Pericardium fibroblast (primary cell): ENCODE results near the gene COL19A1. TPM values are rescaled to one million over a fixed set of nuclear protein-coding genes. Genes with fewer than 3 reads are reported as not detected.

ENCODE experiments used
- total RNA-seq: library from RNA; depleted of rRNA; stranded (reverse); fragments of >200 nt; gene quantifications from 2 replicates; pipeline ENCODE4 v1.2.3, GENCODE V29; 2015

Gene COL19A1
- total RNA-seq, result under 0.01 TPM in 1 of 2 replicates, not detected in the other

GRCh38 chr6:69866351-69866769, at the start of gene COL19A1:
COL19A1 (plus strand) TSS chr6:69866556; CDS start chr6:69879568, 13,012 bp downstream.

Other genes with a start within 250 kb of the COL19A1 start
- gene LMBRD1, start 69.5 kb upstream of the COL19A1 start, total RNA-seq, result 24.4 and 25.9 TPM in 2 replicates